BE2C (cell line): ENCODE data around the gene C3orf70.

Experiments
- DNase-seq: peaks from one replicate; pipeline ENCODE4 v3.0.0-alpha.2; 2020
- H3K27me3 ChIP-seq: fragments of 250-450 bp; sonication (Bioruptor Pico); 2 replicates; pipeline ENCODE4 v1.5.1; 2020; ENCODE audit warnings: mild to moderate bottlenecking
- H3K36me3 ChIP-seq: fragments of 250-450 bp; sonication (Bioruptor Pico); 2 replicates; pipeline ENCODE4 v1.5.1; 2020; ENCODE audit warnings: mild to moderate bottlenecking
- H3K4me1 ChIP-seq: fragments of 250-450 bp; sonication (Bioruptor Pico); 2 replicates; pipeline ENCODE4 v1.5.1; 2020
- H3K4me3 ChIP-seq: 2 replicates; pipeline ENCODE4 v1.5.1; 2011; ENCODE audit warnings: low read depth, low read length
- H3K9me3 ChIP-seq: fragments of 250-450 bp; sonication (Bioruptor Pico); 2 replicates; pipeline ENCODE4 v1.5.1; 2020
- CTCF ChIP-seq: IDR thresholded peaks from 2 replicates; pipeline ENCODE4 v1.5.1; 2012; ENCODE audit warnings: mild to moderate bottlenecking, low read depth, low read length

The C3orf70 gene

GRCh38 chr3:185049710-185050109 lies 103.2 kb downstream of the C3orf70 start:
- H3K9me3 ChIP-seq: no peaks in the 10 kb centered on the region
- 0 out of 2 replicates have a peak, but pooled peaks have one; percentile 7 for TF ChIP-seq CTCF
- H3K27me3 ChIP-seq: no peaks in the 10 kb centered on the region
- H3K4me3 ChIP-seq: no peak overlapping the region
- DNase-seq: no peak
- H3K36me3 ChIP-seq: peaks cover 7% of the 10 kb centered on the region
- H3K4me1 ChIP-seq: no peaks in the 10 kb centered on the region

GRCh38 chr3:185046603-185047002 lies 106.3 kb downstream of the C3orf70 start:
- Histone ChIP-seq H3K4me1 (no peaks in the 10 kb centered on the region), H3K27me3 (no peaks in the 10 kb centered on the region), H3K9me3 (no peaks in the 10 kb centered on the region), H3K36me3 (peaks cover 3% of the 10 kb centered on the region), H3K4me3 (no peak overlapping the region)
- DNase-seq: no peak
- TF ChIP-seq CTCF: no peak

DNA sequence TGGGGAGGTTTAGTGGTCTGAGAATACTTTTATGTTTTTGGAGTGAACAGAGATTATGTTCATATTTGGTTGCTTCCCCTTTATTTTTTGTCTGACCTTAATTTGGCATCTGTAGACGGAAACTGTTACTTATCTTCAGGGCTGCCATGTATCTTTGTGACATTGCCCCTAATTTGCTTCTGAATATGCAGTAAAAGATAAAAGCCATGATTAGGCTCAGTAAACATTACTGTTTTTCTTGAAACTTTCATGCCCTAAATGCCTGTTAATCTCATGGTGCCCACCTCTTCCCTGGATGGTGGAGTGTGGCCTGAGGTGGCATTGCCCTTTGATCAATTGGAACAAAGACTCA lies 106.7 kb downstream of the C3orf70 start:
- peaks cover 3% of the 10 kb centered on the region for H3K36me3 ChIP-seq
- no peaks in the 10 kb centered on the region for H3K9me3 ChIP-seq
- H3K4me1 ChIP-seq: no peaks in the 10 kb centered on the region
- no peaks in the 10 kb centered on the region for H3K27me3 ChIP-seq
- no peak overlapping the region for H3K4me3 ChIP-seq
- no peak for TF ChIP-seq CTCF
- DNase-seq: no peak

GRCh38 chr3:185042312-185043050 lies 110.4 kb downstream of the C3orf70 start:
- no peaks in the 10 kb centered on the region for H3K4me1 ChIP-seq
- no peaks in the 10 kb centered on the region for H3K27me3 ChIP-seq
- no peak for DNase-seq
- H3K9me3 ChIP-seq: no peaks in the 10 kb centered on the region
- no peaks in the 10 kb centered on the region for H3K36me3 ChIP-seq
- no peak overlapping the region for H3K4me3 ChIP-seq
- TF ChIP-seq CTCF: no peak

GRCh38 chr3:185041540-185041939 lies 111.3 kb downstream of the C3orf70 start:
- no peak for DNase-seq
- Histone ChIP-seq H3K27me3 (no peaks in the 10 kb centered on the region), H3K4me1 (no peaks in the 10 kb centered on the region), H3K9me3 (no peaks in the 10 kb centered on the region), H3K4me3 (no peak overlapping the region), H3K36me3 (no peaks in the 10 kb centered on the region)
- TF ChIP-seq CTCF: no peak

GRCh38 chr3:185040425-185040824 lies 112.4 kb downstream of the C3orf70 start:
- Histone ChIP-seq H3K27me3 (no peaks in the 10 kb centered on the region), H3K9me3 (no peaks in the 10 kb centered on the region), H3K4me3 (no peak overlapping the region), H3K4me1 (no peaks in the 10 kb centered on the region), H3K36me3 (no peaks in the 10 kb centered on the region)
- DNase-seq: no peak
- TF ChIP-seq CTCF: no peak
